Retinal pigment epithelial cell (primary cell): ENCODE measurements around the gene CPNE2.

Experiments
- DNase-seq: peaks from one replicate; pipeline ENCODE4 v3.0.0-alpha.2; 2010; ENCODE audit warnings: low read depth
- H3K4me3 ChIP-seq: 2 replicates; pipeline ENCODE4 v1.5.1; 2011; ENCODE audit warnings: mild to moderate bottlenecking, low read length, control low read depth, moderate library complexity
- TF ChIP-seq, protein P1 (sequence below): conservative IDR thresholded peaks from 2 replicates; pipeline ENCODE4 v1.5.1; 2011; ENCODE audit warnings: low read depth, low read length, control low read depth, inconsistent platforms

CPNE2 gene

DNA sequence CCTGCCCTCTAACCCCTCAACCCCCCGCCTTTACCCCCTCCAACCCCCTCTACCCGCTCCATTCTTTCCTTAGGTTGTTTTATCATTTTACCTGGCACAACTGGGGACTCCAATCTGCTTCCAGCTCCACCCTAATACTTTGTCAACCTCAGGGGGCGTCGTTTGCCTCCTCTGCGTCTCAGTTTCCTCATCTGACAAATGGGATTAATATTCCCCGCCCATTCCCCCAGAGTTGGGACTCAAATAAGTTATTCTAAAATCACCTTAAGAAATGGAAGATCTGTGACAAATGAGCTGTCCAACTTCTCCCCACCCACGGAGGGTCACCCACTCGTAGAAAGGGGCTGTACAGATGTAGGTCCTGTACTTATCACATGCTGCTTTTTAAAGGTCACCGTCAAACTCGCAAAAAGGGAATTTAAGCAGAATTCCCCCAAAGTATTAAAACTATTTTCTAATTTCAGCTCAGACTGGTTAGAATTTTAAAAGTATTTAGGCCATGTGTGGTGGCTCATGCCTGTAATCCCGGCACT, 40.6 kb upstream of the CPNE2 start:
- no peak for DNase-seq
- TF ChIP-seq, protein P1, sequence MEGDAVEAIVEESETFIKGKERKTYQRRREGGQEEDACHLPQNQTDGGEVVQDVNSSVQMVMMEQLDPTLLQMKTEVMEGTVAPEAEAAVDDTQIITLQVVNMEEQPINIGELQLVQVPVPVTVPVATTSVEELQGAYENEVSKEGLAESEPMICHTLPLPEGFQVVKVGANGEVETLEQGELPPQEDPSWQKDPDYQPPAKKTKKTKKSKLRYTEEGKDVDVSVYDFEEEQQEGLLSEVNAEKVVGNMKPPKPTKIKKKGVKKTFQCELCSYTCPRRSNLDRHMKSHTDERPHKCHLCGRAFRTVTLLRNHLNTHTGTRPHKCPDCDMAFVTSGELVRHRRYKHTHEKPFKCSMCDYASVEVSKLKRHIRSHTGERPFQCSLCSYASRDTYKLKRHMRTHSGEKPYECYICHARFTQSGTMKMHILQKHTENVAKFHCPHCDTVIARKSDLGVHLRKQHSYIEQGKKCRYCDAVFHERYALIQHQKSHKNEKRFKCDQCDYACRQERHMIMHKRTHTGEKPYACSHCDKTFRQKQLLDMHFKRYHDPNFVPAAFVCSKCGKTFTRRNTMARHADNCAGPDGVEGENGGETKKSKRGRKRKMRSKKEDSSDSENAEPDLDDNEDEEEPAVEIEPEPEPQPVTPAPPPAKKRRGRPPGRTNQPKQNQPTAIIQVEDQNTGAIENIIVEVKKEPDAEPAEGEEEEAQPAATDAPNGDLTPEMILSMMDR = no peak
- H3K4me3 ChIP-seq = no peak overlapping the region

DNA sequence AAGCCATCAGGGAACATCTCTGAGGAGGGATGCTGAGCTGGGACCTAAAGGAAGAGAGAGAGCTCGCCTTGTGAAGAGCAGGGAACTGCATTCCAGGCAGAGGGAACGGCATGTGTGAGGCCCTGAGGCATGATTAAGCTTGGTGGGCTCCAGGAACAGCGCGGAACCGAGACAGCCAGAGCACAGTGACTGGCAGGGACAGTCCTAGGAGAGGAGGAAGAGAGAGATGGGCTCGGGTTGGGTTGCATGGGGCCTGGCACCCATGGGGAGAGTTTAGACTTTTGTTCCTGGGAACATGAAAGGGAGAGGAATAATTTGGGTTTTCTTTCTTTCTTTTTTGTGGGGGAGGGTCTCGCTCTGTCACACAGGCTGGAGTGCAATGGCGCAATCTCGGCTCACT, 39.2 kb upstream of the CPNE2 start:
- H3K4me3 ChIP-seq = no peak overlapping the region
- no peak for DNase-seq
- TF ChIP-seq, protein P1 = no peak

DNA sequence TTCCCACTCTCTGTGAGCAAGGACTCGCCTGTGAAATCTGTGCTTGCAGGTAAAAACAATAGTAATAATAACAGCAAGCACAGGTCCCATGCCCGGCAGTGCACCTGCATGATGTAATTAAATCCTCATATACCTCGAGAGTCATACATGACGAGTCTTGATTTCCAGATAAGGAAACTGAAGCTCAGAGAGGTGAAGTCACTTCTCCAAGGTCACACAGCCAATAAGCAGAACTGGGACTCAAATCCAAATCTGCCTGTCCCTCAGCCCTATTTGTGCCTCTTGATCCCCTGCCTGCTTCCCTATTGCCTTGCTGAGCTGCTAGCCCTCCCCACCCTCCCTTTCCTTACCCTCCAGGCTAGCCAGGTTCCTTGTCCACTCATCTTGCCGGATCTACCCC, 38.0 kb upstream of the CPNE2 start:
- no peak overlapping the region for H3K4me3 ChIP-seq
- TF ChIP-seq, protein P1 = no peak
- DNase-seq = no peak

DNA sequence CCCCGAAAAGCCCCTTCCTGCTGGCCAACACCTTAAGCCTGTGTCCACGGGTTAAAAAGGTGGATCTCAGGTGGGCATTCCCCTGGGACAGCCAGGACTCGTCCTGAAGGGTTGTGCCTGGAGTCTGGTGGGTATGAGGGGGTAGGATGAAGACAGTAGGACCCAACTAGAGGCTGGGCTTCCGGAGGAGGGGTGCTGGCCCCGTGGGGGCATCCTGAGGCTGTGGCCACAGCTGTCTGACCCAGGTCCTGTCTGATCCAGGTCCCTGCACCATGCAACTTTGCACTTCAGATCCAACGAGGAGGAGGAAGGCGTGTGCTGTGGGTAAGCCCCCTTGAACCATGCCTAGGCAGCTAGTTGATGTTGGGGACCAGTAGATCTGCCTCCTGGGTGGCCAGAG, 37.6 kb upstream of the CPNE2 start:
- H3K4me3 ChIP-seq = no peak overlapping the region
- no peak for DNase-seq
- TF ChIP-seq, protein P1 = no peak

DNA sequence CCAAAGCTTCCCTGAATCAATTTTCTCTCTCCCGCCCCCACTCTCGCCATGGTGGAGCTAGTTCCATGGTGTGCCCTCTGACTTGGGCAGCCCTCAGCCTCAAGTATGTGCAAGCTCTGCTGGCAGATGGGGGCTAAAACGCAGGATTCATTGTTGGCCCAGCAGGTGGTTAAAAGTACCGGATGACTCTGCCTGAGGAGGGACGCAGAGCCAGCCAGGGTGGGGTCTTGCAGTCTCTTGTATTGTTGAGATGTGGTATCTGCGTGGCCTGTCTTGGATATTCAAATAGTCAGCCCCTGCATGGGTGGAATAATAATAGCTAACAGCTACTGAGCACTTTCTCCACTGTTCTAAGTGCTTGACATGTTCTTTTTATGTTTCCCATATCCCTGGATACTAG, 36.7 kb upstream of the CPNE2 start:
- TF ChIP-seq, protein P1 = no peak
- no peak for DNase-seq
- no peak overlapping the region for H3K4me3 ChIP-seq

DNA sequence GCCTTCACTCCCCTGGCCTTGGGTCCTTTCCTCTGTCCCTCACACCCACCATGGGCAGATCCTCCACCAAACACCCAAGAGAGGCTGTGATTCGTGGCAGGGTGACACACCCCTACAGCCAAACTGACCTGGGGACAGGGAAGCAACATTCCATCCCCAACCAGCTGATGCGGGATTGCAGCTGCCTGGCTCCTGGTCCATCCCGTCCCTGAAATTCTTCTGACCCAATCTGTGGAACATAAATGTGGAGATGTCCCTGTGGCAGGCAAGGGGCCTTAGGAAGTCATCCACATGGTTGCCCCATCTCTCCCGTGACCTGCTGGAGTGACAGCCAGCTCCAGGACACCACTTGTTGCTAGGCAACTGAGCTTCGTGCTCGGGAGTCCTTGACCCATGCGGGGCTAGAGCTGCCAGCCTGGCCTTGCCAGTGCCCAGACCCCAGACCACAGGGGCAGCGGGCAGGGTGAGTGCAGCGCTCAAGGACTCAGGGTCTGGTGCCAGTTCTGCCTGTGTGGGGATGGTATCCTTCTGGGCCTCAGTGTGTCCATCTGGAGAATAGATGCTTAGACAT, 34.0 kb upstream of the CPNE2 start:
- TF ChIP-seq, protein P1 = no peak
- no peak for DNase-seq
- no peak overlapping the region for H3K4me3 ChIP-seq

DNA sequence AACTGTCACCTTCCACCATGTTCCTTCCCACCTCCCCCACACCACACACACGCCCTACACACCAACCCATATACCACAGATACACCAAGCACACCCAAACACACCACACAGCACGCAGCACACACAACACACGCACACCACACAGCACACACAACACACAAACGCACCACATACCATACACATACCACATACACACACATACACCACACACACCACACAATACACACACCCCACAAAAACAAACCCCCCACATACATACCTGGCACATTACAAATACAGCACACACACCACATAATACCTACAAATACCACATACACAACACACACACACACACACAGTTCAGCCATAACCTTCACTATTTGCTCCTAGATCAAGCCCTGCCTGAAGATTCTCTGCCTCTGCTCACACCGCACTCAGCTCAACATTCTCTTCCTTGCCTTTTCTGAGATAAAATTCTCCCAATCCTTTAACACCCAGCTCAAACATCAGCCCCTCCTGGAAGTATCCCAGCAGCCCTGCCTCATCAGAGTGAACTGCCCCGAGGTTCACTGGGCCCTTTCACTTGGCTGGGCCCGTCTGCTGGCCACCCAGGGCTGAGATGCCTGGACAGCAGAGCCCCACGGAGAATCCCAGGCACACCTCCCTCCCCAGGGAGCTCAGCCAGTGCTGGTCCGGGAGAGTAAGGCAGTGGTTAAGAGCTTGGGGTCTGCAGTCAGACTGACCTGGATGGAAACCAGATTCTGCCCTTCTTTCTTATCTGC, 31.9 kb upstream of the CPNE2 start:
- no peak for DNase-seq
- TF ChIP-seq, protein P1 = no peak
- H3K4me3 ChIP-seq = no peak overlapping the region
